Osteoblast (primary cell): ENCODE results near the gene MAML2. TPM values are rescaled to one million over a fixed set of nuclear protein-coding genes. Genes with fewer than 3 reads are reported as not detected.
A peak's percentile ranks its signal among the peaks of the same experiment; 100 is the strongest.

Experiments used
- DNase-seq: peaks from one replicate; pipeline ENCODE4 v3.0.0; 2011; ENCODE audit warnings: low spot score, mixed read lengths; ENCODE audit not compliant: insufficient read length; ENCODE audit errors: missing footprints
- H2AFZ ChIP-seq: 2 replicates; pipeline ENCODE4 v1.6.0; 2011; ENCODE audit warnings: mild to moderate bottlenecking, low read length
- H3K27ac ChIP-seq: 2 replicates; pipeline ENCODE4 v1.5.1; 2011; ENCODE audit warnings: mild to moderate bottlenecking, low read depth, low read length, moderate library complexity
- H3K27me3 ChIP-seq: 2 replicates; pipeline ENCODE4 v1.6.0; 2012; ENCODE audit warnings: mild to moderate bottlenecking, control low read depth, inconsistent platforms, low read length, moderate library complexity; ENCODE audit not compliant: insufficient read depth
- H3K36me3 ChIP-seq: 2 replicates; pipeline ENCODE4 v1.5.1; 2011; ENCODE audit warnings: mild to moderate bottlenecking, low read length, control low read depth, moderate library complexity; ENCODE audit not compliant: insufficient read depth
- H3K4me1 ChIP-seq: 2 replicates; pipeline ENCODE4 v1.5.1; 2011; ENCODE audit warnings: mild to moderate bottlenecking, low read length, control low read depth, moderate library complexity; ENCODE audit not compliant: insufficient read depth
- H3K4me2 ChIP-seq: 2 replicates; pipeline ENCODE4 v1.6.0; 2011; ENCODE audit warnings: mild to moderate bottlenecking, low read length; ENCODE audit not compliant: insufficient read depth
- H3K4me3 ChIP-seq: fragments of 200-600 bp; sonication (generic); 3 replicates; pipeline ENCODE4 v1.5.1; 2012; ENCODE audit warnings: mild to moderate bottlenecking, low read length, inconsistent platforms; ENCODE audit not compliant: insufficient read depth
- H3K79me2 ChIP-seq: 2 replicates; pipeline ENCODE4 v1.6.0; 2012; ENCODE audit warnings: mild to moderate bottlenecking, low read length, control low read depth, inconsistent platforms; ENCODE audit not compliant: insufficient read depth
- H3K9me3 ChIP-seq: 2 replicates; pipeline ENCODE4 v1.5.1; 2011; ENCODE audit warnings: low read depth, low read length, control low read depth
- H4K20me1 ChIP-seq: 2 replicates; pipeline ENCODE4 v1.6.0; 2012; ENCODE audit warnings: mild to moderate bottlenecking, low read length, control low read depth; ENCODE audit not compliant: insufficient read depth
- CTCF ChIP-seq: IDR thresholded peaks from 2 replicates; pipeline ENCODE4 v1.5.1; 2011; ENCODE audit warnings: mild to moderate bottlenecking, low read depth, low read length, moderate library complexity; ENCODE audit errors: extremely low read depth
- total RNA-seq: library from RNA; depleted of rRNA; stranded (reverse); fragments of >200 nt; gene quantifications from 2 replicates; pipeline ENCODE4 v1.2.3, GENCODE V29; 2012

Gene MAML2
- total RNA-seq, 1 donor: 17.4 TPM

DNA sequence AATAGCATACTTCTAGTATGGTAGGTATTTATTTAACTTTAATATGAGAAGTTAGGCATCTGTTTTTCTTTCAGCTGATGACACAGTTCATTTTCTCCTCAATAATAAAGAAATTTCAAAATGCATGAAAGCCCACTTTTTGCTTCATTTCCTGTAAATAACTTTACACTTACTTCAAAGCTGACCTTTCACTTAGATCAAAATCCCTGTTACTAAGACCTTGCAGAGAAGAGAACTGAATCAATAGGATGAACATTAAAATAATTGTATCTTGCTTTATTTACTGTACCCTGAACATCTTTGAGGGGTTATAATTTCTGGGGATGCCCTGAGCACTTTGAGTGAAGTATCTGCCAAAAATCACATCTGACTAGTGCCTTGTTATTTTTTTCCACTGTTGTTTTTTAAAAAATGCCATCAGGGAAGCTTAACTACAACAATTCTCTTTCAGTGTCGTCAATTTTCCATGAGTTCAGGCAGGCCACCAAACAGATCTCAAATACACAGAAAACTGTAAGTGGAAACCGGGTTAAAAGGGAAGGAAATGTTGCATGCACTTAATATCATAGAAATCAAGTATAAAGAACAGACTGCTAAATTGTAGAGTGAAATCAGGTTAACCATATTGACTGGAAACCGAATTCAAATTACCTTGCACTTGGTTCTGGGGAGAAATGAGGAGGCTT, 206.2 kb downstream of the MAML2 start:
- Histone ChIP-seq H3K4me1 (peaks cover 23% of the 10 kb centered on the region), H3K4me2 (peak overlapping the region; percentile 21), H3K79me2 (peaks cover 56% of the 10 kb centered on the region), H4K20me1 (no peaks in the 10 kb centered on the region), H3K9me3 (no peaks in the 10 kb centered on the region), H3K27ac (peak overlapping the region; percentile 60), H3K27me3 (no peaks in the 10 kb centered on the region), H3K4me3 (no peak overlapping the region), H2AFZ (no peak overlapping the region), H3K36me3 (peaks cover 2% of the 10 kb centered on the region)
- no peak for DNase-seq
- no peak for TF ChIP-seq CTCF

- H3K36me3 ChIP-seq: peaks cover 2% of the 10 kb centered on the region
- H3K27ac ChIP-seq: peak overlapping the region; percentile 35
- H3K4me2 ChIP-seq: no peak overlapping the region
- no peak overlapping the region for H2AFZ ChIP-seq
- H3K9me3 ChIP-seq: no peaks in the 10 kb centered on the region
- peaks cover 40% of the 10 kb centered on the region for H3K79me2 ChIP-seq
- H3K27me3 ChIP-seq: no peaks in the 10 kb centered on the region
- no peaks in the 10 kb centered on the region for H4K20me1 ChIP-seq
- no peak for TF ChIP-seq CTCF
- no peak for DNase-seq
- no peak overlapping the region for H3K4me3 ChIP-seq
- peaks cover 23% of the 10 kb centered on the region for H3K4me1 ChIP-seq
Observed at GRCh38 chr11:96134602-96135001, 208.4 kb downstream of the MAML2 start.

DNA sequence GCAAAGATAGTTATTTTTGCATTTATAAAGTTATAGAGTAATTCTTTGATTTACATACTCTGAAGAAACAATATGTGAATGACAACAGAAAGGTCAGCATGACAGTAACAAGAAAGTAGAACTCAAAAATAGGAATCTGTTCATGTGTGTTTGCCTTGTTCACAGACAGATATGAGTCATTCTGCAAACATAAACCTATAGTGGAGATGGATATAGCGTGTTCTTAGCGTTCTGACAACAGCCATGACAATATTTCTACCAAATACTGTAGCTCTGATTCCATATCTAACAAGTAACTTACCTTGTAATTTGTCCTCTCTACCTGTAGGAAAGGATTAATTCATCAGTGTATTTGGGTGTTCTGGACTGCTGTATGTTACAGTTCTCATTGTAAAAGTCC, 210.6 kb downstream of the MAML2 start:
- H3K27ac ChIP-seq: no peak overlapping the region
- no peaks in the 10 kb centered on the region for H4K20me1 ChIP-seq
- peaks cover 2% of the 10 kb centered on the region for H3K36me3 ChIP-seq
- no peaks in the 10 kb centered on the region for H3K9me3 ChIP-seq
- no peak overlapping the region for H3K4me3 ChIP-seq
- DNase-seq: no peak
- H2AFZ ChIP-seq: no peak overlapping the region
- H3K27me3 ChIP-seq: no peaks in the 10 kb centered on the region
- no peak for TF ChIP-seq CTCF
- peaks cover 12% of the 10 kb centered on the region for H3K4me1 ChIP-seq
- H3K4me2 ChIP-seq: no peak overlapping the region
- H3K79me2 ChIP-seq: peaks cover 37% of the 10 kb centered on the region

- no peaks in the 10 kb centered on the region for H3K4me1 ChIP-seq
- H2AFZ ChIP-seq: no peak overlapping the region
- no peak for DNase-seq
- no peak for TF ChIP-seq CTCF
- H3K27me3 ChIP-seq: no peaks in the 10 kb centered on the region
- H4K20me1 ChIP-seq: no peaks in the 10 kb centered on the region
- H3K27ac ChIP-seq: no peak overlapping the region
- no peak overlapping the region for H3K4me2 ChIP-seq
- no peaks in the 10 kb centered on the region for H3K9me3 ChIP-seq
- peaks cover 46% of the 10 kb centered on the region for H3K79me2 ChIP-seq
- peaks cover 2% of the 10 kb centered on the region for H3K36me3 ChIP-seq
- no peak overlapping the region for H3K4me3 ChIP-seq
Observed at GRCh38 chr11:96130061-96130620, 212.9 kb downstream of the MAML2 start.
